Liver (tissue), 9 donors: ENCODE data around the gene TGM2. TPM values are rescaled to one million over a fixed set of nuclear protein-coding genes. Genes with fewer than 3 reads are reported as not detected.

ENCODE experiments used
- DNase-seq: peaks from one replicate; pipeline ENCODE4 v3.0.0-alpha.2; 2017; ENCODE audit warnings: low spot score
- H3K27ac ChIP-seq, 2 donors: one replicate each; pipeline ENCODE4 v1.7.0; 2013; ENCODE audit warnings: inconsistent platforms in 2 of 2, low read length in 2 of 2, control low read depth in 1 of 2, low read depth in 1 of 2, mild to moderate bottlenecking in 1 of 2
- H3K27me3 ChIP-seq, 4 donors: one replicate each; pipeline versions ENCODE4 v1.6.1 to v1.7.0; 2013; ENCODE audit warnings: low read length in 3 of 4, inconsistent platforms in 1 of 4, mild to moderate bottlenecking in 1 of 4, moderate library complexity in 1 of 4; ENCODE audit not compliant: control insufficient read depth in 4 of 4, insufficient read depth in 4 of 4
- H3K36me3 ChIP-seq, 4 donors: one replicate each; pipeline versions ENCODE4 v1.6.1 to v1.7.0; 2013; ENCODE audit warnings: low read length in 3 of 4, mild to moderate bottlenecking in 3 of 4, low read depth in 1 of 4, moderate library complexity in 1 of 4; ENCODE audit not compliant: control insufficient read depth in 4 of 4, insufficient read depth in 3 of 4
- H3K4me1 ChIP-seq, 4 donors: one replicate each; pipeline versions ENCODE4 v1.6.1 to v1.7.0; 2013; ENCODE audit warnings: low read length in 3 of 4, mild to moderate bottlenecking in 3 of 4, moderate library complexity in 1 of 4; ENCODE audit not compliant: control insufficient read depth in 4 of 4, insufficient read depth in 4 of 4
- H3K4me3 ChIP-seq, 3 donors: one replicate each; pipeline versions ENCODE4 v1.6.1 to v1.7.0; 2013; ENCODE audit warnings: low read length in 3 of 3, control low read depth in 1 of 3, low read depth in 1 of 3, mild to moderate bottlenecking in 1 of 3
- H3K9ac ChIP-seq, 2 donors: one replicate each; pipeline ENCODE4 v1.7.0; 2013; ENCODE audit warnings: low read length in 2 of 2, mild to moderate bottlenecking in 2 of 2, moderate library complexity in 2 of 2, control low read depth in 1 of 2, low read depth in 1 of 2
- H3K9me3 ChIP-seq, 4 donors: one replicate each; pipeline versions ENCODE4 v1.6.1 to v1.7.0; 2013; ENCODE audit warnings: low read length in 3 of 4; ENCODE audit not compliant: control insufficient read depth in 4 of 4
- EGR1 ChIP-seq, 2 donors: IDR thresholded peaks; 2 replicates each; pipeline ENCODE4 v1.6.1; 2016 to 2018; ENCODE audit warnings: antibody characterized with exemption in 2 of 2, low read depth in 2 of 2
- FOXA1 ChIP-seq: IDR thresholded peaks from 2 replicates; pipeline ENCODE4 v1.6.1; 2016; ENCODE audit warnings: antibody characterized with exemption
- FOXA2 ChIP-seq: IDR thresholded peaks from 2 replicates; pipeline ENCODE4 v1.6.1; 2016; ENCODE audit warnings: antibody characterized with exemption
- GABPA ChIP-seq, 2 donors: IDR thresholded peaks in 1 of 2; conservative IDR thresholded peaks in 1 of 2; 2 replicates each; pipeline ENCODE4 v1.6.1; 2016; ENCODE audit warnings: antibody characterized with exemption in 2 of 2, mild to moderate bottlenecking in 1 of 2, moderate library complexity in 1 of 2
- HNF4A ChIP-seq, 2 donors: conservative IDR thresholded peaks; 2 replicates each; pipeline ENCODE4 v1.6.1; 2016; ENCODE audit warnings: antibody characterized with exemption in 2 of 2, mild to moderate bottlenecking in 2 of 2
- HNF4G ChIP-seq: IDR thresholded peaks from 2 replicates; pipeline ENCODE4 v1.6.1; 2016; ENCODE audit warnings: antibody characterized with exemption
- JUND ChIP-seq, 2 donors: IDR thresholded peaks; 2 replicates each; pipeline ENCODE4 v1.6.1; 2016; ENCODE audit warnings: antibody characterized with exemption in 2 of 2
- MAX ChIP-seq: IDR thresholded peaks from 2 replicates; pipeline ENCODE4 v1.6.1; 2016; ENCODE audit warnings: antibody characterized with exemption
- NR2F2 ChIP-seq: IDR thresholded peaks from 2 replicates; pipeline ENCODE4 v1.6.1; 2016; ENCODE audit warnings: antibody characterized with exemption
- RAD21 ChIP-seq, 2 donors: IDR thresholded peaks; 2 replicates each; pipeline ENCODE4 v1.6.1; 2016; ENCODE audit warnings: antibody characterized with exemption in 2 of 2, mild to moderate bottlenecking in 2 of 2
- RXRA ChIP-seq, 2 donors: IDR thresholded peaks; 2 replicates each; pipeline ENCODE4 v1.6.1; 2017 to 2018; ENCODE audit warnings: antibody characterized with exemption in 2 of 2, mild to moderate bottlenecking in 1 of 2
- SP1 ChIP-seq: IDR thresholded peaks from 2 replicates; pipeline ENCODE4 v1.6.1; 2018; ENCODE audit warnings: antibody characterized with exemption, mild to moderate bottlenecking
- TAF1 ChIP-seq: conservative IDR thresholded peaks from 2 replicates; pipeline ENCODE4 v1.6.1; 2016; ENCODE audit warnings: antibody characterized with exemption, mild to moderate bottlenecking
- YY1 ChIP-seq: IDR thresholded peaks from 2 replicates; pipeline ENCODE4 v1.6.1; 2016; ENCODE audit warnings: antibody characterized with exemption, mild to moderate bottlenecking
- WGBS: extraction: QIAGEN DNeasy Blood & Tissue Kit; methylation state at CpG from one replicate; pipeline ENCODE4 v1.1.7; 2013; 5-methylcytosine and 5-hydroxymethylcytosine counted together
- polyA plus RNA-seq, 2 donors: library from polyadenylated mRNA; stranded (reverse) in 1 of 2; unstranded in 1 of 2; fragments of 200-250 nt in 1 of 2; fragments of >200 nt in 1 of 2; fragmentation: Nextera tagmentation in 1 of 2; extraction: Ambion mirVana in 1 of 2; gene quantifications; one replicate each; pipeline versions ENCODE4 v1.2.1 to v1.2.3, GENCODE V29; 2013 to 2015
- total RNA-seq, 2 donors: library from RNA; depleted of rRNA; stranded (reverse); fragments of >200 nt; gene quantifications; one replicate each; pipeline ENCODE4 v1.2.3, GENCODE V29; 2014
- TF ChIP-seq, protein P1 (sequence below): IDR thresholded peaks from 2 replicates; pipeline ENCODE4 v1.6.1; 2016; ENCODE audit warnings: antibody characterized with exemption
- TF ChIP-seq, protein P2 (sequence below): IDR thresholded peaks from 2 replicates; pipeline ENCODE4 v1.6.1; 2016; ENCODE audit warnings: antibody characterized with exemption
- TF ChIP-seq, protein P3 (sequence below): IDR thresholded peaks from 2 replicates; pipeline ENCODE4 v1.6.1; 2016; ENCODE audit warnings: antibody characterized with exemption, mild to moderate bottlenecking
- TF ChIP-seq, protein P4 (sequence below): fragments of 150-350 bp; IDR thresholded peaks from 2 replicates; pipeline ENCODE4 v1.5.1; 2017; ENCODE audit warnings: improper control_type of control experiment, low read depth, low read length; ENCODE audit not compliant: missing input control
- donor health status: healthy.
- donor health status: healthy.
- donor health status: healthy.
- donor health status: healthy.
- donor health status: healthy.

The TGM2 gene
- total and polyA plus RNA-seq, 4 donors: 106 to 375 (median 190) TPM

DNA sequence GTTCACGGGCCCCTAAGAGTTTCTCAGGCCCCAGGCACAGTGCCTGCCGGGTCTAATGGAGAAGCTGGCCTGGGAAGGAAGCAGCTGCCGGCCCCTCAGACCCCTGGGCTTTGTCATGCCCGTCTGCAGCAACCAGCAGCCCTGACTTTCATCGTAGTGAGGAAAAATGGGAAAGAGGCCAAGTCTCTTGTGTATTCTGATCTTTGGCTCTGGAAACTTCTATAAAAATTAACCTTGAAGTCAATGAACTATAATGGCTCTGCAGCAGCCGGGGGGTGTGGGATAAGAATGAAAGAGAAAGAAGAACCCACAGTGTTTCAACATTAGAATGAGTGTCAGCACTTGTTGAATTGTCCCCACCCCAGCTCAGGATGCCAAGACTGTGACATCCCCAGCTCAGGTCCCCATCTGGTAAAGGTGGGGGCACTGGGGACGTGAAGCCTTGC lies 12.9 kb downstream of the TGM2 start:
- 5% methylated on average over 7 of the region's 7 CpGs for WGBS
- DNase-seq: no peak
- TF ChIP-seq RAD21 (IDR thresholded peaks at IDR 0.05) (peak; percentile 19 to 30), HNF4A (conservative IDR thresholded peaks at IDR 0.05) (peak; percentile 67 to 79), GABPA (IDR thresholded peaks at IDR 0.05 in 1 of 2, conservative IDR thresholded peaks at IDR 0.05 in 1 of 2) (no peak), TAF1 (no peak), FOXA1 (no peak), EGR1 (IDR thresholded peaks at IDR 0.05; ENCODE audit: low read depth in 2 of 2) (peak in 1 of 2 donors; percentile 40), JUND (IDR thresholded peaks at IDR 0.05) (peak; percentile 27 to 34), NR2F2 (peak; percentile 92), YY1 (peak; percentile 72), HNF4G (peak; percentile 5), MAX (no peak), SP1 (peak; percentile 84), FOXA2 (peak; percentile 36), RXRA (IDR thresholded peaks at IDR 0.05) (peak; percentile 93 to 94)
- TF ChIP-seq, protein P1, sequence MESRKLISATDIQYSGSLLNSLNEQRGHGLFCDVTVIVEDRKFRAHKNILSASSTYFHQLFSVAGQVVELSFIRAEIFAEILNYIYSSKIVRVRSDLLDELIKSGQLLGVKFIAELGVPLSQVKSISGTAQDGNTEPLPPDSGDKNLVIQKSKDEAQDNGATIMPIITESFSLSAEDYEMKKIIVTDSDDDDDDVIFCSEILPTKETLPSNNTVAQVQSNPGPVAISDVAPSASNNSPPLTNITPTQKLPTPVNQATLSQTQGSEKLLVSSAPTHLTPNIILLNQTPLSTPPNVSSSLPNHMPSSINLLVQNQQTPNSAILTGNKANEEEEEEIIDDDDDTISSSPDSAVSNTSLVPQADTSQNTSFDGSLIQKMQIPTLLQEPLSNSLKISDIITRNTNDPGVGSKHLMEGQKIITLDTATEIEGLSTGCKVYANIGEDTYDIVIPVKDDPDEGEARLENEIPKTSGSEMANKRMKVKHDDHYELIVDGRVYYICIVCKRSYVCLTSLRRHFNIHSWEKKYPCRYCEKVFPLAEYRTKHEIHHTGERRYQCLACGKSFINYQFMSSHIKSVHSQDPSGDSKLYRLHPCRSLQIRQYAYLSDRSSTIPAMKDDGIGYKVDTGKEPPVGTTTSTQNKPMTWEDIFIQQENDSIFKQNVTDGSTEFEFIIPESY: peak; percentile 71
- TF ChIP-seq, protein P2, sequence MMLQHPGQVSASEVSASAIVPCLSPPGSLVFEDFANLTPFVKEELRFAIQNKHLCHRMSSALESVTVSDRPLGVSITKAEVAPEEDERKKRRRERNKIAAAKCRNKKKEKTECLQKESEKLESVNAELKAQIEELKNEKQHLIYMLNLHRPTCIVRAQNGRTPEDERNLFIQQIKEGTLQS: no peak
- TF ChIP-seq, protein P3, sequence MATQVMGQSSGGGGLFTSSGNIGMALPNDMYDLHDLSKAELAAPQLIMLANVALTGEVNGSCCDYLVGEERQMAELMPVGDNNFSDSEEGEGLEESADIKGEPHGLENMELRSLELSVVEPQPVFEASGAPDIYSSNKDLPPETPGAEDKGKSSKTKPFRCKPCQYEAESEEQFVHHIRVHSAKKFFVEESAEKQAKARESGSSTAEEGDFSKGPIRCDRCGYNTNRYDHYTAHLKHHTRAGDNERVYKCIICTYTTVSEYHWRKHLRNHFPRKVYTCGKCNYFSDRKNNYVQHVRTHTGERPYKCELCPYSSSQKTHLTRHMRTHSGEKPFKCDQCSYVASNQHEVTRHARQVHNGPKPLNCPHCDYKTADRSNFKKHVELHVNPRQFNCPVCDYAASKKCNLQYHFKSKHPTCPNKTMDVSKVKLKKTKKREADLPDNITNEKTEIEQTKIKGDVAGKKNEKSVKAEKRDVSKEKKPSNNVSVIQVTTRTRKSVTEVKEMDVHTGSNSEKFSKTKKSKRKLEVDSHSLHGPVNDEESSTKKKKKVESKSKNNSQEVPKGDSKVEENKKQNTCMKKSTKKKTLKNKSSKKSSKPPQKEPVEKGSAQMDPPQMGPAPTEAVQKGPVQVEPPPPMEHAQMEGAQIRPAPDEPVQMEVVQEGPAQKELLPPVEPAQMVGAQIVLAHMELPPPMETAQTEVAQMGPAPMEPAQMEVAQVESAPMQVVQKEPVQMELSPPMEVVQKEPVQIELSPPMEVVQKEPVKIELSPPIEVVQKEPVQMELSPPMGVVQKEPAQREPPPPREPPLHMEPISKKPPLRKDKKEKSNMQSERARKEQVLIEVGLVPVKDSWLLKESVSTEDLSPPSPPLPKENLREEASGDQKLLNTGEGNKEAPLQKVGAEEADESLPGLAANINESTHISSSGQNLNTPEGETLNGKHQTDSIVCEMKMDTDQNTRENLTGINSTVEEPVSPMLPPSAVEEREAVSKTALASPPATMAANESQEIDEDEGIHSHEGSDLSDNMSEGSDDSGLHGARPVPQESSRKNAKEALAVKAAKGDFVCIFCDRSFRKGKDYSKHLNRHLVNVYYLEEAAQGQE: no peak
- TF ChIP-seq, protein P4, sequence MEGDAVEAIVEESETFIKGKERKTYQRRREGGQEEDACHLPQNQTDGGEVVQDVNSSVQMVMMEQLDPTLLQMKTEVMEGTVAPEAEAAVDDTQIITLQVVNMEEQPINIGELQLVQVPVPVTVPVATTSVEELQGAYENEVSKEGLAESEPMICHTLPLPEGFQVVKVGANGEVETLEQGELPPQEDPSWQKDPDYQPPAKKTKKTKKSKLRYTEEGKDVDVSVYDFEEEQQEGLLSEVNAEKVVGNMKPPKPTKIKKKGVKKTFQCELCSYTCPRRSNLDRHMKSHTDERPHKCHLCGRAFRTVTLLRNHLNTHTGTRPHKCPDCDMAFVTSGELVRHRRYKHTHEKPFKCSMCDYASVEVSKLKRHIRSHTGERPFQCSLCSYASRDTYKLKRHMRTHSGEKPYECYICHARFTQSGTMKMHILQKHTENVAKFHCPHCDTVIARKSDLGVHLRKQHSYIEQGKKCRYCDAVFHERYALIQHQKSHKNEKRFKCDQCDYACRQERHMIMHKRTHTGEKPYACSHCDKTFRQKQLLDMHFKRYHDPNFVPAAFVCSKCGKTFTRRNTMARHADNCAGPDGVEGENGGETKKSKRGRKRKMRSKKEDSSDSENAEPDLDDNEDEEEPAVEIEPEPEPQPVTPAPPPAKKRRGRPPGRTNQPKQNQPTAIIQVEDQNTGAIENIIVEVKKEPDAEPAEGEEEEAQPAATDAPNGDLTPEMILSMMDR: no peak
- peaks cover 7 to 64% (median 48%) of the 10 kb centered on the region in 4 donors for H3K36me3 ChIP-seq
- peak overlapping the region in 1 of 2 donors; percentile 78 for H3K9ac ChIP-seq
- no peak overlapping the region for H3K4me3 ChIP-seq
- no peaks in the 10 kb centered on the region for H3K9me3 ChIP-seq
- no peaks in the 10 kb centered on the region for H3K27me3 ChIP-seq
- peak overlapping the region; percentile 89 to 95 for H3K27ac ChIP-seq
- peaks cover 3 to 81% (median 72%) of the 10 kb centered on the region in 4 donors for H3K4me1 ChIP-seq
